Measurements from ENCODE around the gene MYT1.

DNA sequence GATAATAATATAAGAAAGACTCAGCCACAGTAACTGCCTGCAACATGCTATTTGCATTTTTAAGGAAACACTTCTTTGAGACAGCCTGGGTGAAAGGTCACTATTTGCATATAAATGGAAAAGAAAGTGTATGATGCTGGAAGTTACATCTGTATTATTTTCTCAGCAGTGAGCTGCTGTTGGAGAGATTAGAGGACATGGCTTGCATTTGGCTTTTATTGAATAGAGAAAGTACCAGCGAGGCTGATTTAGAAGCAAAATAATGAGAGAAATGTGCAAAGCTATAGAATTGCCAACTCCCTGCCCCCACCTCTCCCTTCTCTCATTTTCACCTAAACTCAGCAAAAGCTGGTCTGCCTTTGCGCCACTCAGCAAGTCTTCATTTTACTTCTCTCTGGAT lies 12.7 kb downstream of the MYT1 start:
- no peak for TF ChIP-seq POLR2A (IDR thresholded peaks at IDR 0.05; ENCODE audit: low read length)
- no peak for TF ChIP-seq GATA1 (IDR thresholded peaks at IDR 0.05; ENCODE audit: low read depth, low read length)

All from erythroblast (primary cell).